SJSA1 (cell line): ENCODE results near the gene FOLR1. TPM values are rescaled to one million over a fixed set of nuclear protein-coding genes. Genes with fewer than 3 reads are reported as not detected.

ENCODE experiments used
- DNase-seq, 2 experiments: peaks; one replicate each; pipeline ENCODE4 v3.0.0-alpha.2; 2015 to 2020; ENCODE audit warnings: low spot score in 2 of 2, low read depth in 1 of 2
- H3K27ac ChIP-seq: fragments of 250-450 bp; sonication (Bioruptor Pico); 2 replicates; pipeline ENCODE4 v1.5.1; 2020; ENCODE audit warnings: mild to moderate bottlenecking, moderate library complexity
- H3K27me3 ChIP-seq: fragments of 250-450 bp; sonication (Bioruptor Pico); replicated peaks from 2 replicates; pipeline ENCODE4 v1.5.1; 2020; ENCODE audit warnings: mild to moderate bottlenecking, moderate library complexity
- H3K36me3 ChIP-seq: fragments of 250-450 bp; sonication (Bioruptor Pico); 2 replicates; pipeline ENCODE4 v1.5.1; 2020; ENCODE audit warnings: mild to moderate bottlenecking
- H3K4me1 ChIP-seq: fragments of 250-450 bp; sonication (Bioruptor Pico); replicated peaks from 2 replicates; pipeline ENCODE4 v1.6.1; 2021; ENCODE audit warnings: mild to moderate bottlenecking
- H3K4me3 ChIP-seq: fragments of 250-450 bp; sonication (Bioruptor Pico); 2 replicates; pipeline ENCODE4 v1.5.1; 2020; ENCODE audit warnings: mild to moderate bottlenecking
- H3K9me3 ChIP-seq: fragments of 250-450 bp; sonication (Bioruptor Pico); replicated peaks from 2 replicates; pipeline ENCODE4 v1.5.1; 2020; ENCODE audit warnings: mild to moderate bottlenecking
- total RNA-seq: library from RNA; depleted of rRNA; stranded (reverse); fragments of >200 nt; shearing (Covaris generic); gene quantifications from 2 replicates; pipeline ENCODE4 v1.2.3, GENCODE V29; 2014

Gene FOLR1
- total RNA-seq, 1 experiment from 2014 or later = 0.29 TPM

DNA sequence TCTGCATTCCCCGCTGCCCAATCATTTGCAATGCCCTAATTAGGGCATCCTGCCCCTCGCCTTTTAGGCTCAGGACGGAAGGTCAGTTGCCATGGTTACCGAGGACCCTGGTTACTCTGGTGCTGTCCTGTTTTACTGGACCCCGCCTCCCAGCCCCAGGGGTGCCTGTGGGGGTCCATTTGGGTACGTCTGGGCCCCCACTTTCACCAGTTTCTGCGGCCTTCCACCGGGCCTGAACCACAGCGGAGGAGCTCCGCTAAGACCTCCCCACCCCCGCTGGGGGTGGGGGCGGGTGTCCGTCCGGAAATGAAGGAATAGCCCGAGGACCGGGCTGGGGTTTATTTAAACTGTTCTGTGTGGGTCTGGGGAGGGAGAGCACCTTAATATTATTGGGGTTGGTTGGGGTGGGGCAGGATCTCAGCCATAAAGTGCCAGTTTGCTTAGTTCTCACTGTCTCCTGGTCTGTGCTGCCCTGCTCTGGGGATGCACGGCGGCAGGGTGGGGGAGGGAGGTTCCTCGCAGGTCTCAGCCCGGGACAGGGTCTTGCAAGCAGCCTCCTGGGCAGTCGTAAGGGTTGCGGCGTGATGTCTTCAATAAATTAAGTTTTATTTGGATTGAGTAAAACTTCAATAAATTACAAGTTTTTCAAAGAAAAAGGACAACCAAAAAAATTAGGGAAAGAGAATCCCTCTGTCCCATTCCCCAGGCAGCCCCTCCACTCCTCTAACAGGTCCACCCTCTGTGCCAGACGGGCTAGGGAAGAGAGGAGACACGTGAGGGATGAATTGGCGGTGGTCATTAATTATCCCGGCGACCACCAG is 46.8 kb downstream of the FOLR1 start:
- DNase-seq = no peak
- Histone ChIP-seq H3K4me1 (peaks cover 8% of the 10 kb centered on the region), H3K9me3 (no peaks in the 10 kb centered on the region), H3K36me3 (peaks cover 16% of the 10 kb centered on the region), H3K27ac (no peak overlapping the region), H3K4me3 (no peak overlapping the region), H3K27me3 (no peaks in the 10 kb centered on the region)

DNA sequence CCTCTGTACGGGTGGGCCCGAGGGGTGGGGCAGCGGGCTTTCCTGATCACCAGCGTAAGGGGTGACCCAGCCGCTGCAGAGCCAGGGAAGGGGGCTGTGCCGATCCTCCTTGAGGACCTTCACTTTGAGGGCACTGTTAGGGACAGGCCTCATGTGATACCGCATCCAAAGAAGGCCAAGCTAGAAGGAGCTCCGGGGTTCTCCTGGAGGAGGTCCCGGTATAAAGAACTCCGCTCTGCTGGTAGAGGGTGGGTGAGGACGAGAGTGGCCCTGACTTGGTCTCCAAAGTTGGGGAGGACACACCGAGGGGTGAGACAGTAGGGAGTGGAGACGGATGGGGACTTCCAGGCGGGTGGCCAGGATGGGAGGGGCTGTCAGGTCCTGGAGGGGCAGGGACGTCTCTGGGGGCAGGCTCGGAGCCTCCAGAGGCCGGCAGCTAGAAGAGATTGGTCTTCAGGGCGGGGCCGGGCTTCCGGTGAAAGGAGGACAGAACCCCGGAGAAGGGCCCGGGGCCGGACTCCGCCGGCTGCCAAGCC is 47.4 kb downstream of the FOLR1 start:
- Histone ChIP-seq H3K4me1 (peaks cover 8% of the 10 kb centered on the region), H3K27ac (no peak overlapping the region)

DNA sequence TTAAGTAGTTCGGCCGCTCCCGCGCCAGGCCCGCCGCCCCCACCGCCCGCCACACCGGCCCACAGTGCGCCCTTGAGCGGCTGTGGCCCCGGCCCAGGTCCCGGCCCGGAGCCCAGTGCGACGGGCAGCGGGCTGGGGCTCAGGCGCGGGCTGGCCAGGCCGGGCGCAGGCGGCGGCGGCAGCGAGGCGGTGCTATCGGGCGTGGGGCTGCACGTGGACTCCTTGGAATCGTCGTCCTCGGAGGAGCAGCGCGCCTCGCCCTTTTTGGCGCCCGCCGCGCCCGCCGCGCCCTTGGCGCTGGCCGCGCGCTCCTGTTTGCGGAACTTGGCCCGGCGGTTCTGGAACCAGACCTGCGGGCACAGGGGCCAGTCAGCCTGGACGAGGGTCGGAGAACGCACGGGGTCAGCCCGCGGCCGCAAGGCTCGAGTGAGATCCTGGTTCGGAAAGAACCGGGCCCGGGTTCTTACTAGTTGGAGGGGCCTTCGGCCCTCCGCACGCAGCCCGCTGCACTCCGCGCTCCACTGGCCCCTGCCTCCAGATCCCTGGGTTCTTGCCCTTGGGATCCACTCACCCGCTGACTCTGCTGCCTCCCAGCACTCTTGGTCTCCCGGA is 48.0 kb downstream of the FOLR1 start:
- no peaks in the 10 kb centered on the region for H3K27me3 ChIP-seq
- H3K4me1 ChIP-seq = peaks cover 8% of the 10 kb centered on the region
- peak overlapping the region; percentile 27 for H3K4me3 ChIP-seq
- H3K27ac ChIP-seq = no peak overlapping the region
- no peaks in the 10 kb centered on the region for H3K9me3 ChIP-seq
- peaks cover 16% of the 10 kb centered on the region for H3K36me3 ChIP-seq
- DNase-seq = no peak

More for the DNA sequence above, 47.4 kb downstream of the FOLR1 start:
- Histone ChIP-seq H3K36me3 (peaks cover 16% of the 10 kb centered on the region), H3K9me3 (no peaks in the 10 kb centered on the region), H3K27me3 (no peaks in the 10 kb centered on the region), H3K4me3 (peak overlapping the region; percentile 27)
- peak; percentile 12 to 61 for DNase-seq

DNA sequence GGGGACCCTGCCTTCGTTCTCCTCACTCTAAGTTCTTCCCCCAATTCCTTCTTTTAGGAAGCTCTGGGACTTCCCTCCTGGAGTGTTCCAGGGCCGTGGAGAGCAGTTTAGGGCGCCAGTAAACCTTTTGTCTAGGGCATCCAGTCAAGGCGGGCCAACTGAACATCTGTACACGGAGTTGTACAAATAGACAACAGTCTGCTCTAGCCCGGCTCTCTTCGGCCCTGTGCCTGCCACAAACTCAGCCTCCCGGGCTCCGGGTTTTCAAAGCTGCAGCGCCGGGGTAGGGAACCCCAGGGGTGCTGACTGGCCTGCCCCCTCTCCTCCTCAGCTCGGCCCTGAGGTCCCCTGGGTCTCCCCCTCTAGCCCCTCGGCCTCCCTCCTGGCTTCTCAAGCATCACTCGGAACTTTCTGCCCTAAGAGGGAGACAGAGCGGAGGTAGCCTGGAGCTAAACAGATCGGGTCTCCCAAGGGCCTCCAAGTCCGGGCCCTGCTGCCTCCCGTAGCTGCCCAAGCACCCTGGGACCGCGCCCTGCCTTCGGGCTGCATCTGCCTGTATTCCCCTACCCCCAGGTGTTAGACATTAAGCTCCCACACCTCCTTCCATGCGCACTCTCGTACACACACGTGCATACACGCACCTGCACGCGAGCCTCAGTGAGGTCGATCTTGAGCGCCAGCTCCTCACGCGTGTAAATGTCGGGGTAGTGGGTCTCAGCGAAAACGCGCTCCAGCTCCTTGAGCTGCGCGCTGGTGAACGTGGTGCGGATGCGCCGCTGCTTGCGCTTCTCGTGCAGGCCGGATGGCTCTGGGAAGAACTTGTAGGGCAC is 48.7 kb downstream of the FOLR1 start:
- Histone ChIP-seq H3K27me3 (no peaks in the 10 kb centered on the region), H3K4me3 (no peak overlapping the region), H3K27ac (no peak overlapping the region), H3K4me1 (peaks cover 8% of the 10 kb centered on the region), H3K36me3 (peaks cover 16% of the 10 kb centered on the region), H3K9me3 (no peaks in the 10 kb centered on the region)
- no peak for DNase-seq

DNA sequence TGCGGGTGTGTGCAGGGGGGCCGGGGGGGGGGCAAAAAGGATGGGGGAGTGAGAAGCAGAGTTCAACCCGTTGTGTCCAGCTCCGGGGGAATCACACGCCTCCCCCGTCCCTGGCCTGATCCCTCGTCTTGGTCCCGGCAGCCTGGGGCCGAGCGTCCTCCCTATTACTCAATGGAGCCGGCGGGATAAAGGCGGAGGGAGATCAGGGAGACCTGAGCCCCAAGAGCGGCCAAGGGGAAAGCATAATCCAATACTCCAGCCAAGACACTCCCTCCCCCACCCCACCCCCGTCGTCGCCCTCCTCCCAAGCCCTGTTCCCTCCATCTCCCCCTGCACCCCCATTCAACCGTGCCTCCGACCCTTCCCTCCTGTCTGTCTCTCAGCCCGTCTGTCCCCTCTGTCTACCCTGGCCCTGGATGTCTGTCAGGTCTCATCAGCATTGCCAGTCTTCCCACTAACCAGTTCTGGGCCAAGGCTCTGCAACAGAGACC is 49.4 kb downstream of the FOLR1 start:
- no peak for DNase-seq
- no peaks in the 10 kb centered on the region for H3K9me3 ChIP-seq
- no peak overlapping the region for H3K4me3 ChIP-seq
- no peaks in the 10 kb centered on the region for H3K27me3 ChIP-seq
- peaks cover 16% of the 10 kb centered on the region for H3K36me3 ChIP-seq
- peaks cover 8% of the 10 kb centered on the region for H3K4me1 ChIP-seq
- H3K27ac ChIP-seq = no peak overlapping the region

DNA sequence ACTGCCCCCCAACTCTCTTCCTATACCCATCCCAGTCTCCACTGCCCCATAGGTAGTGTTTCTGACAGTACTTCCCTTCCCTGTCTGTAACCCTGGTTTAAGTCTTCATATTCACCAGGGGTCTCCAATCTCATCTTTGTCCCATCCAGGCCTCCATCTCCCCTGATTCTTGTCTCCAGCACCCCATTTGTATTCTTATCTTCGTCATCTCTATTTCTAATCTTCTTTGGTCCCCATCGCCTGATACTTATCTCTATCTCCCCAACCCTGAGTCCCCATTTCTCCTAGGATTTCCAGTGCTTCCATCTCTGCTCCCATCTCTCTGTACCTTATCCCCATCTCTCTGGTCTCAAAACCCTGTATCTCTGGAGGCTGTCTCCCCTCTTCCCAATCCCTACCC is 50.2 kb downstream of the FOLR1 start:
- DNase-seq = no peak
- H3K27me3 ChIP-seq = no peaks in the 10 kb centered on the region

DNA sequence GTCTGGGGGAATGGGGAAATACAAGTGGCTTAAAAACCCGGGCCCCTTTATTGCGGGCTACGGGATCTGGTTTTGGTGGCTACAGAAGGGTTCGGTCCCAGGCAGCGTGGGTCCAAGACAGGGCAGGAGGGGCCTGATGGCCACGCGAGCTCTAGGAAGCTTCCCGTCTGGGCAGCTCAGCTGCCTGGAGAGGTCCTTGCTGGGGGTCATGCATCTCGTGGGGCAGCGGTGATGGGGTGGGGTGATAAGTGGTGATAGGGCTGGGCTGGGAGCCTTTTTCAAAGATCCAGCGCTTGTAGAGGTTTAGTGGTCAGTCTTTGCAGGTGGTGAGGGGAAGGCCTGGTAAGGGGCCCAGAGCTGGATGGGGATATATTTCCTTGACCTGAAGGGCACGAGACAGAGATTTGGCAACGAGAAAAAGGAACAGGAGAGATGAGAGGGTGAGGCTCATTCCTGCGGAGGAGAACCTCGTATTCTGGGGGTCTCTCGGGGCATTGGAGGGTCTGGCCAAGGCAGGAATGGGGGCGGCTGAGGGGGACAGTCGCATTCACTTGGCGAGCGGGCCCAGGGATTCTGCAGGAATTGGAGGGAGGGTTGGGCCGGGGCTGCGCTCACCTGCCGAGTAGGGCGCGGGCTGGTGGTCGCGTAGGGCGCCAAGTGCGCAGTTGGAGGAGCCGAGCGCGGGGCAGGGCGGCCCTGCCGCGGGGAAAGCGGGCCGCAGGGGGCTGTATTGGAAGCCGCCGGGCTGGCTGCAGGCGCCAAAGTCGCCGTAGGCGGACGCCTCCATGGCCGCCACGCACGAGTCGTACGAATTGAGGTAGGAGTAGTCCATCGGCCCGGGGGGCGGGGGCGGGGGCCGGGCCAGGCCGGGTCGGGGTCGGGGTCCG is 51.5 kb downstream of the FOLR1 start:
- Histone ChIP-seq H3K4me3 (no peak overlapping the region), H3K4me1 (peaks cover 8% of the 10 kb centered on the region), H3K9me3 (no peaks in the 10 kb centered on the region), H3K27me3 (no peaks in the 10 kb centered on the region), H3K36me3 (peaks cover under 1% of the 10 kb centered on the region), H3K27ac (no peak overlapping the region)
- no peak for DNase-seq

More for the DNA sequence above, 50.2 kb downstream of the FOLR1 start:
- Histone ChIP-seq H3K9me3 (no peaks in the 10 kb centered on the region), H3K36me3 (peaks cover 12% of the 10 kb centered on the region), H3K4me3 (no peak overlapping the region), H3K27ac (no peak overlapping the region), H3K4me1 (peaks cover 8% of the 10 kb centered on the region)

DNA sequence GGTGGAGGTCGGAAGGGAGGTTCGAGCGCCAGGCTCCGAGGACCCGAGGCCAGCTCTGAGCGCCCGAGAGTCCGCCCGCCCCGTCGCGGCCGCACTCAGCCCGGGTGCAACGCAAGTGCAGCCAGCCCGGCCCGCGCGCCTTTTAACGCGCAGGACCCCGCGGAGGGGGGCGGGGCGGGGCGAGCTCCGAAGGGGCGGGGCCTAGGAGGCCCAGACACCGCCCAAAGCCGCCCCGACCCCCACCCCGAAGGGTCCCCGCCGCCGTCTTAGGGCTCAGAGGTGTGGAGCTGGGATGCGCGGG is 52.1 kb downstream of the FOLR1 start, which contains the start of gene PHOX2A:
Gene PHOX2A, minus strand, starts transcription at position 117 of the 301 bp plus-strand sequence. CDS start 172 bp downstream, outside the sequence.
- no peaks in the 10 kb centered on the region for H3K9me3 ChIP-seq
- H3K36me3 ChIP-seq = no peaks in the 10 kb centered on the region
- H3K4me3 ChIP-seq = no peak within 1 kb of the TSS
- DNase-seq = no peak
- peaks cover 8% of the 10 kb centered on the region for H3K4me1 ChIP-seq
- H3K27ac ChIP-seq = no peak within 1 kb of the TSS
- H3K27me3 ChIP-seq = no peaks in the 10 kb centered on the region

DNA sequence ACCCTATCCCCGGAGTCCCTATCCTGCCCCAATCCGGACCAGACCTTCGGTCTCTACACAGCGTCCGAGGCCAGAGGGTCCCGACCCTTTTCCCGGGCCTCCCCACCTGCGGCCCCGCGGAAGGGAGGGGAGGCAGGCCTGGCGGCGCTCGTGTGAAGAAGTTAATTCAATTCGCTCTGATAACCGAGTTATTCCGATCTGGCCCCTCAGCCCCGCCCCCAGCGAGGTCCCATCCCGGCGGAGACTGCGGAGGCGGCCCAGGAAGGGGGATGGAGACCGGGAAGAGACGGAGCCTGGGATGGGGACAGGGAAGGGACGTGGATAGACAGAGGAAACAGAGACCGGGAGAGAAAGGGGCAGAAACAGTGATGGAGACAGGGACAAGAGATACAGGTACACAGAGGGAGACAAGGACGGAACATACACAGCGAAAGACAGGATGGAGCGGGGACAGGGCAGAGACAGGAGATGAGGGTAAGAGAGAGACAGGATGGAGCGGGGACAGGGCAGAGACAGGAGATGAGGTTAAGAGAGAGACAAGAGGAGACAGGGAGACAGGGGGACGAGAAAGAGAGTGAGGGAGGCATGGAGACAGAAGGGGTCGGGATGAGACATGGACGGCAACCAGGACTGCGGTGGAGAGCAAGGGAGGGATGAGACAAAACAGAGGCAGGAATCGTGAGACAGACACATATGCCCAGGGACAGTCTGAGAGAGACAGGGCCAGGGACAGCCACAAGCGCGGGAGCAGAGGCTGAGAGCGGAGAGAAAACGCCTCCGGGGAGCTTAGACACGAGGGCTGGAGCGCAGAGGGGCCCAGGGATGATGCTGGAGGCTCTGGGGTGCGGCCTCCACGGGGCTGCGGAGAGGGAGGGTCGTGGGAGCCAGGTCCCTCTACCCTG is 52.7 kb downstream of the FOLR1 start:
- DNase-seq = no peak
- Histone ChIP-seq H3K36me3 (no peaks in the 10 kb centered on the region), H3K27ac (no peak overlapping the region), H3K9me3 (no peaks in the 10 kb centered on the region), H3K4me1 (peaks cover 6% of the 10 kb centered on the region), H3K27me3 (no peaks in the 10 kb centered on the region), H3K4me3 (no peak overlapping the region)

DNA sequence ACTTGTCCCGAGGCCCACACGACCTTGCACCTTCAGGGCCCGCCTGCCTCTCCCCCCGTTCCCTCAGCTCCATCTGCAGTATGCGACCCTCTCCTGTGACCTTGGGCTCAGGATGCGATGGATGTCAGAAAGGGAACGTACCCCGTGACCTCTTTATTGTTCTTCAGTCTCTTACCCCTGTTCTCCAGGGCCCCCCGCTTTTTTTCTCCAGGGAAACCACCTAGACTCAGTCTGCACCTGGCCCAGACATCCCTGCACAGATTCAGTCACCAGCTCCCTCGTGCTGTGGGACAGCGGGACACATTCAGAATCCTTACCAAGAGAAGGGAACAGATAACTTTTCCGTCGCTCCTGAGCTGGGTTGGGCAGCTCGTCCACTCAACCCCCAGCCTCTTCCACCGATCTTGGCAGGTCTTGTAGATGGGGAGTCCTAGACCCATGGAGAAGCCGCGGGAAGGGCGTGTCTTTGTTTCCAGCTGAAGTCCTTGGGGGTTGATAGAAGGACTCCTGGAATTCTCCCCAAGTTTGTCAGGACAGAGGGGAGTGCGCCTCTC is 53.4 kb downstream of the FOLR1 start:
- no peaks in the 10 kb centered on the region for H3K9me3 ChIP-seq
- no peaks in the 10 kb centered on the region for H3K27me3 ChIP-seq
- H3K4me1 ChIP-seq = no peaks in the 10 kb centered on the region
- DNase-seq = no peak
- H3K27ac ChIP-seq = no peak overlapping the region
- no peak overlapping the region for H3K4me3 ChIP-seq
- H3K36me3 ChIP-seq = no peaks in the 10 kb centered on the region
